ENCODE measurements around the gene DDR1.

Gene DDR1

DNA sequence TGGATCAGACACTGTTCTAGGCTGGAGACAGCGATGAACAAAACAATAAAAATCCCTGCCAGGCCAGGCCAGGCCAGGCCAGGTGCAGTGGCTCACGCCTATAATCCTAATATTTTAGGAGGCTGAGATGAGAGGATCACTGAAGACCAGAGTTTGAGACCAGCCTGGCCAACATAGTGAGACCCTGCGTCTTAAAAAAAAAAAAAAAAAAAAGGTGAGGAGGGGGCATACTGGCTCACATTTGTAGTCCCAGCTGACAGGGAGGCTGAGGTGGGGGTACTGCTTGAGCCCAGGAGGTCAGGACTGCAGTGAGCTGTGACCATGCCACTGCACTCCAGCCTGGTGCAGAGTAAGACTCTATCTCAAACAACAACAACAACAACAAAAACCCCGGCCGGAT, 61.0 kb downstream of the DDR1 start:
- Histone ChIP-seq H3K9ac (ENCODE audit: insufficient read length) (no peak overlapping the region), H3K27ac (no peak overlapping the region), H3K4me3 (no peak overlapping the region), H3K9me3 (ENCODE audit: low read depth, low read length) (no peaks in the 10 kb centered on the region), H3K36me3 (ENCODE audit: insufficient read depth, low read length) (no peaks in the 10 kb centered on the region)
- no peak for TF ChIP-seq EZH2 (IDR thresholded peaks at IDR 0.05)
- no peak for TF ChIP-seq POLR2AphosphoS5 (IDR thresholded peaks at IDR 0.05; ENCODE audit: borderline replicate concordance, low read depth, low read length)
- no peak for TF ChIP-seq FOXP2 (optimal IDR thresholded peaks at IDR 0.05; ENCODE audit: control extremely low read depth, extremely low read length, insufficient read depth)
- no peak for DNase-seq (ENCODE audit: low read depth, low spot score)

DNA sequence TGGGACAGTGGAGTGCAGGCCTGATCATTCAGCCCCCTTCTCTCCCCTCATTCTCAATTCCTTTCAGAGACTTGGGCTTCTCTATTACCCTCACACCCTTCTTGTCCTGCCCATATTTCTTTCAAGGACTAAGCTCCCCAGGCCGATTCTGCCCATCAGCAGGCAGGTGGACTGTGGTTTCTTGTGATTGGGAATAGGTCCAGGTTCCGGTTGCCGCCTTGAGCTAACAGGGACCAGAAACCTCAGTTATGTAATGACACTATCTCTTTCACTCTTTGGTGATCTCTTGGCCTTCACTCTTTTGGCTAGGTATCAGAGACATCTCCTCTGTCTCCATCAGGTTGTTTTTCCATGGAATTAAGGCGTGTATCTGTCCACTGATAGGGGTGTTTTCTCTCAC, 62.9 kb downstream of the DDR1 start:
- H3K4me3 ChIP-seq, result no peak overlapping the region
- H3K36me3 ChIP-seq (ENCODE audit: insufficient read depth, low read length), result no peaks in the 10 kb centered on the region
- no peak for DNase-seq (ENCODE audit: low read depth, low spot score)
- no peaks in the 10 kb centered on the region for H3K9me3 ChIP-seq (ENCODE audit: low read depth, low read length)
- TF ChIP-seq POLR2AphosphoS5 (IDR thresholded peaks at IDR 0.05; ENCODE audit: borderline replicate concordance, low read depth, low read length), result no peak
- no peak for TF ChIP-seq FOXP2 (optimal IDR thresholded peaks at IDR 0.05; ENCODE audit: control extremely low read depth, extremely low read length, insufficient read depth)
- no peak for TF ChIP-seq EZH2 (IDR thresholded peaks at IDR 0.05)
- no peak overlapping the region for H3K9ac ChIP-seq (ENCODE audit: insufficient read length)
- H3K27ac ChIP-seq, result no peak overlapping the region

GRCh38 chr6:30948811-30949210, 64.5 kb downstream of the DDR1 start:
- no peak overlapping the region for H3K9ac ChIP-seq (ENCODE audit: insufficient read length)
- TF ChIP-seq EZH2 (IDR thresholded peaks at IDR 0.05), result no peak
- no peak for TF ChIP-seq POLR2AphosphoS5 (IDR thresholded peaks at IDR 0.05; ENCODE audit: borderline replicate concordance, low read depth, low read length)
- no peak for TF ChIP-seq FOXP2 (optimal IDR thresholded peaks at IDR 0.05; ENCODE audit: control extremely low read depth, extremely low read length, insufficient read depth)
- H3K27ac ChIP-seq, result no peak overlapping the region

More at GRCh38 chr6:30948811-30949210, 64.5 kb downstream of the DDR1 start:
- Histone ChIP-seq H3K9me3 (ENCODE audit: low read depth, low read length) (no peaks in the 10 kb centered on the region), H3K4me3 (no peak overlapping the region), H3K36me3 (ENCODE audit: insufficient read depth, low read length) (no peaks in the 10 kb centered on the region)
- DNase-seq (ENCODE audit: low read depth, low spot score), result no peak
